ENCODE results near the gene GDPD3.

Gene GDPD3

GRCh38 chr16:30079480-30079879 lies 33.9 kb downstream of the GDPD3 start:
- peaks cover 9% of the 10 kb centered on the region for H4K20me1 ChIP-seq (ENCODE audit: insufficient read depth, low read length)
- H3K27ac ChIP-seq (ENCODE audit: low read length) = no peak overlapping the region
- H3K9me3 ChIP-seq (ENCODE audit: insufficient read depth, low read length) = no peaks in the 10 kb centered on the region
- H3K4me1 ChIP-seq (ENCODE audit: low read length) = peaks cover 16% of the 10 kb centered on the region
- TF ChIP-seq CTCF (IDR thresholded peaks at IDR 0.05; ENCODE audit: low read depth, low read length) (no peak), EZH2phosphoT487 (IDR thresholded peaks at IDR 0.05; ENCODE audit: low read depth) (no peak)
- H3K79me2 ChIP-seq (ENCODE audit: low read length) = peaks cover 42% of the 10 kb centered on the region
- no peak overlapping the region for H3K9ac ChIP-seq (ENCODE audit: low read length)
- H3K36me3 ChIP-seq (replicated peaks; ENCODE audit: low read depth, low read length) = peaks cover 51% of the 10 kb centered on the region
- H2AFZ ChIP-seq (ENCODE audit: low read depth, low read length) = no peak overlapping the region
- H3K4me3 ChIP-seq (ENCODE audit: low read length) = no peak overlapping the region
- H3K4me2 ChIP-seq (ENCODE audit: low read length) = no peak overlapping the region
- H3K27me3 ChIP-seq (ENCODE audit: low read depth, low read length) = no peaks in the 10 kb centered on the region

GRCh38 chr16:30078744-30079143 lies 34.6 kb downstream of the GDPD3 start:
- H3K4me1 ChIP-seq (ENCODE audit: low read length) = peaks cover 16% of the 10 kb centered on the region
- peaks cover 42% of the 10 kb centered on the region for H3K79me2 ChIP-seq (ENCODE audit: low read length)
- no peak overlapping the region for H3K27ac ChIP-seq (ENCODE audit: low read length)
- no peaks in the 10 kb centered on the region for H3K27me3 ChIP-seq (ENCODE audit: low read depth, low read length)
- no peak overlapping the region for H3K4me3 ChIP-seq (ENCODE audit: low read length)
- TF ChIP-seq CTCF (IDR thresholded peaks at IDR 0.05; ENCODE audit: low read depth, low read length) = no peak
- no peak for TF ChIP-seq EZH2phosphoT487 (IDR thresholded peaks at IDR 0.05; ENCODE audit: low read depth)
- H3K9me3 ChIP-seq (ENCODE audit: insufficient read depth, low read length) = no peaks in the 10 kb centered on the region
- H2AFZ ChIP-seq (ENCODE audit: low read depth, low read length) = no peak overlapping the region
- H4K20me1 ChIP-seq (ENCODE audit: insufficient read depth, low read length) = peaks cover 9% of the 10 kb centered on the region
- H3K9ac ChIP-seq (ENCODE audit: low read length) = no peak overlapping the region
- H3K4me2 ChIP-seq (ENCODE audit: low read length) = no peak overlapping the region
- peaks cover 50% of the 10 kb centered on the region for H3K36me3 ChIP-seq (replicated peaks; ENCODE audit: low read depth, low read length)

- no peak overlapping the region for H3K9ac ChIP-seq (ENCODE audit: low read length)
- no peak overlapping the region for H3K4me3 ChIP-seq (ENCODE audit: low read length)
- H3K4me1 ChIP-seq (ENCODE audit: low read length) = peaks cover 16% of the 10 kb centered on the region
- no peaks in the 10 kb centered on the region for H3K9me3 ChIP-seq (ENCODE audit: insufficient read depth, low read length)
- H2AFZ ChIP-seq (ENCODE audit: low read depth, low read length) = no peak overlapping the region
- H3K79me2 ChIP-seq (ENCODE audit: low read length) = peaks cover 42% of the 10 kb centered on the region
- H4K20me1 ChIP-seq (ENCODE audit: insufficient read depth, low read length) = peaks cover 9% of the 10 kb centered on the region
- H3K36me3 ChIP-seq (replicated peaks; ENCODE audit: low read depth, low read length) = peaks cover 41% of the 10 kb centered on the region
- H3K27me3 ChIP-seq (ENCODE audit: low read depth, low read length) = no peaks in the 10 kb centered on the region
- H3K27ac ChIP-seq (ENCODE audit: low read length) = no peak overlapping the region
- TF ChIP-seq CTCF (IDR thresholded peaks at IDR 0.05; ENCODE audit: low read depth, low read length) (no peak), EZH2phosphoT487 (IDR thresholded peaks at IDR 0.05; ENCODE audit: low read depth) (no peak)
- H3K4me2 ChIP-seq (ENCODE audit: low read length) = no peak overlapping the region
Measured at GRCh38 chr16:30077656-30078055, 35.7 kb downstream of the GDPD3 start.

- H3K4me3 ChIP-seq (ENCODE audit: low read length) = peak overlapping the region; percentile 83
- H3K4me2 ChIP-seq (ENCODE audit: low read length) = peak overlapping the region; percentile 94
- peaks cover 9% of the 10 kb centered on the region for H4K20me1 ChIP-seq (ENCODE audit: insufficient read depth, low read length)
- TF ChIP-seq CTCF (IDR thresholded peaks at IDR 0.05; ENCODE audit: low read depth, low read length) = no peak
- TF ChIP-seq EZH2phosphoT487 (IDR thresholded peaks at IDR 0.05; ENCODE audit: low read depth) = no peak
- no peaks in the 10 kb centered on the region for H3K9me3 ChIP-seq (ENCODE audit: insufficient read depth, low read length)
- peak overlapping the region; percentile 79 for H3K9ac ChIP-seq (ENCODE audit: low read length)
- peaks cover 42% of the 10 kb centered on the region for H3K79me2 ChIP-seq (ENCODE audit: low read length)
- no peak overlapping the region for H2AFZ ChIP-seq (ENCODE audit: low read depth, low read length)
- H3K4me1 ChIP-seq (ENCODE audit: low read length) = peaks cover 16% of the 10 kb centered on the region
- no peaks in the 10 kb centered on the region for H3K27me3 ChIP-seq (ENCODE audit: low read depth, low read length)
- H3K36me3 ChIP-seq (replicated peaks; ENCODE audit: low read depth, low read length) = peaks cover 42% of the 10 kb centered on the region
- peak overlapping the region; percentile 73 for H3K27ac ChIP-seq (ENCODE audit: low read length)
Measured at GRCh38 chr16:30076276-30076791, 37.0 kb downstream of the GDPD3 start.
